HG02840 (cell line): ENCODE results near the gene MNT.

ENCODE experiments used
- ATAC-seq: cut with Tn5 transposase; IDR thresholded peaks from one replicate; pipeline ENCODE4 v1.9.1; 2021; ENCODE audit warnings: mild to moderate bottlenecking, moderate library complexity, moderate number of reproducible peaks; ENCODE audit not compliant: unreplicated experiment, low FRiP score

MNT gene

DNA sequence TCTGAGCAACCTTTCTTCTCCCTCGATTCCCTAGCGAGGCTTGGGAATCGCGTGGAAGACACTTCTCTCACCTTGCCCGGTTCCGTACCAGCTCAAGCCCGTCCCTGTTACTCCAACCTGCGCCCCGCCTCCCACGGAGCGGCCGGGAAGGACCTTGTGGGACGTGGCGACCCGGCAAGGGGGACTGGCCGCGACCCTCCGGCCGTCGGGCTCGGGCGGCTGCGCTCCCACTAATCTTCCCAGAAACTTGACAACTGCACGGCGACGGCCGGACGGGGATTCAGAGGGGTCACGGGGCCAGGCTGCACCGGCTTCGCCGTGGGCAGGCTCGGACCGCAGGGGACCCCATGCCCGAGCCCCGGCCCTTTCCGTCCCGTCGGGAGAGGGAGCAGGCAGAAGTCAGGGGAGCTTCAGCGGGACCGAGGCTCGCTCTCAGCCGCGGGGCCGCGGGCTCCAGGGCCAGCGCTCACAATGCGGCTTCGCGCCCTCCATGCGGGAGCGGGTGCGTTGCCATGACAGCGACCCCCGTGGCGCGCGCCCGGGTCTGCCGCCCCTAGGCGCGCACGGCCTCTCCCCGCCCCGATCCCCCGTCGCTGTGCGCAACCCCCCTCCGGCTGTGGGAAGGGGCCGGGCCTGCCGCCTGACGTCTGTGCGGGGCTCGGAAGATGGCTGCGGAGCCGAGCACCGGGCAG lies 63.9 kb downstream of the MNT start, which contains the start of gene SGSM2:
Gene SGSM2, plus strand, starts transcription at position 650 of the 692 bp plus-strand sequence. CDS start 188 bp downstream, outside the sequence.
- ATAC-seq, result peak; percentile 4

DNA sequence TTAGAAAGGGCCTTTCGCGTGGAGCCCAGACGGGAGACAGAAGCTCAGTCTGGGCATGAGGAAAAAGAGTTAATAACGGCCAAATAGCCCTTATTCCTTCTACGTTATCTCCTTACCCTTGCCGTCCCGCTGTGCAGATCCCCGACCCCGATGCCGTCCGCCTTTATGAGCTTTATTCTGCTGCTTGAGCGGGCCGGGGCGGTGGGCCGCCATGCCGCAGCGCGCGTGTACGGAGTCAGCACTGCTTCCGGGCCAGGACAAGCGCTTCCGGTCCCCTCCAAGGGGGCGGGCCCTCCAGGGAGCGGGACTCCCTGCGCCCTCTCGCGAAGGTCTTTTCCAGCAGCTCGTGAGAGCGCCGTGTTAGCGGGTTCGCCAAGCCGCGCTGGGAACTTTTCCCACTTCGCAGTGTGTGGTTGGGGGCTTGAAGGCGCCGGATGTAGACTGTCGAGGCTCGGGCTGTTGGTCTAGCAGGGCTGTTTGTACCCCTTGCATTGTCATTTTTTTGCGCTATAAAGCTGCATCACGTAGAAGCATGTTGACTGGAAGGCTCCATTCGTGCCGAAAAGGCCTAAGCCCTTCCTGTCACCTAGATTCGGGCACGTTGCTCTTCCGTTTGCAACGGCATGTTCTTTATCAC lies 64.5 kb downstream of the MNT start, which contains the start of gene TSR1:
Gene TSR1, minus strand, starts transcription at position 243 of the 637 bp plus-strand sequence. Its CDS starts 30 bp downstream, at position 213.
- ATAC-seq, result peak; percentile 70

DNA sequence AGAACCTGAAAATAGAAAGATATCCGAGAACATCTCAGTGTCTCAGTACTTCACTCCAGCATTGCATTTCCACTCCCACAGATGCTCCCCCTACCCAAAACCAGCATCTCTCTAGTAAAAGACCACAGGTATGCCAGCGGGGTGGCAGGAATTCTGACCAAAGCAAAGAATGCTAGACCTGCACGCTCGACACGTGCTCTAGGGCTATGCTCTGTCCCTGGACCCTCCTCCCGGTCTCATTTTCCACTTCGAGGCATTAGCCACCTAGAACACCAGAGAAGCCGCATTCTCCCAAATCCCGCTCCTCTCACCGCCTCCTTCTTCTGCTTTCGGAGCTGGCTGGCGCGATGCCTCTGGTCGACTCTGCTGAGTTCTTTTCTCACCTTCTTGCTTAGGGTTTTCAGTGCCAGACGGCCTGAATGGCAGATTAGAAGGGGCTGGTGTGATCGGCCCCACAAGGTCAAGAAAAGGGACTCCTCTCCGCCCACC lies 65.1 kb downstream of the MNT start:
- ATAC-seq, result no peak
